IMR-90 (cell line): ENCODE measurements around the gene DUSP14. TPM values are rescaled to one million over a fixed set of nuclear protein-coding genes. Genes with fewer than 3 reads are reported as not detected.

Experiments used
- ATAC-seq: fragments of 200-7000 bp; cut with Tn5 transposase; 2 replicates; pipeline ENCODE4 v1.9.1; 2020; ENCODE audit warnings: low read depth, mild to moderate bottlenecking, moderate library complexity
- BruUV-seq: library from RNA; stranded (reverse); fragments of 400-500 nt; replicated peaks from 2 replicates; lab custom pipeline; 2021; lab: Mats Ljungman, UMichigan
- CTCF ChIA-PET: fragments of 300-600 bp; formaldehyde crosslinking; extraction: SDS; loops from one replicate; lab custom pipeline; 2021; ENCODE audit warnings: antibody characterized with exemption; lab: Yijun Ruan, JAX
- POLR2A ChIA-PET: fragments of 300-600 bp; sonication (Branson Sonifier 250); formaldehyde crosslinking; loops from one replicate; lab custom pipeline; 2022; ENCODE audit warnings: antibody characterized with exemption; ENCODE audit not compliant: unreplicated experiment; lab: Charles Lee
- DNase-seq: peaks from one replicate; pipeline ENCODE4 v3.0.0; 2013
- H2AFZ ChIP-seq: replicated peaks from 2 replicates; pipeline ENCODE3; 2013; ENCODE audit warnings: low read length, mild to moderate bottlenecking; ENCODE audit not compliant: poor library complexity
- H2AK5ac ChIP-seq: 2 replicates; pipeline ENCODE4 v1.6.1; 2013; ENCODE audit warnings: low read depth, low read length, inconsistent platforms
- H2AK9ac ChIP-seq: replicated peaks from 2 replicates; pipeline ENCODE3; 2013; ENCODE audit warnings: mild to moderate bottlenecking, low read depth, low read length, moderate library complexity; ENCODE audit not compliant: poor library complexity
- H2BK120ac ChIP-seq: 2 replicates; pipeline ENCODE4 v1.6.1; 2013; ENCODE audit warnings: low read depth, low read length, inconsistent platforms
- H2BK15ac ChIP-seq: 3 replicates; pipeline ENCODE4 v1.6.1; 2013; ENCODE audit warnings: low read depth, low read length, inconsistent platforms
- H2BK20ac ChIP-seq: 2 replicates; pipeline ENCODE4 v1.6.1; 2013; ENCODE audit warnings: low read depth, mild to moderate bottlenecking, inconsistent platforms, low read length, moderate library complexity
- H2BK5ac ChIP-seq: 2 replicates; pipeline ENCODE4 v1.6.1; 2013; ENCODE audit warnings: mild to moderate bottlenecking, low read depth, low read length, inconsistent platforms; ENCODE audit not compliant: poor library complexity, severe bottlenecking
- H3K14ac ChIP-seq: replicated peaks from 2 replicates; pipeline ENCODE4 v1.6.1; 2013; ENCODE audit warnings: low read depth, low read length, inconsistent platforms
- H3K18ac ChIP-seq: 2 replicates; pipeline ENCODE4 v1.6.1; 2013; ENCODE audit warnings: low read depth, low read length, control low read depth
- H3K23ac ChIP-seq: 2 replicates; pipeline ENCODE4 v1.6.1; 2013; ENCODE audit warnings: low read depth, low read length, inconsistent platforms
- H3K27ac ChIP-seq: 2 replicates; pipeline ENCODE4 v1.5.1; 2013; ENCODE audit warnings: mild to moderate bottlenecking, control low read depth, low read length; ENCODE audit not compliant: insufficient read depth
- H3K27me3 ChIP-seq: 2 replicates; pipeline ENCODE4 v1.6.1; 2013; ENCODE audit warnings: low read length; ENCODE audit not compliant: control insufficient read depth, insufficient read depth
- H3K36me3 ChIP-seq: 2 replicates; pipeline ENCODE4 v1.6.1; 2013; ENCODE audit warnings: low read length, mixed read lengths; ENCODE audit not compliant: control insufficient read depth, insufficient read depth
- H3K4ac ChIP-seq: 2 replicates; pipeline ENCODE4 v1.6.1; 2013; ENCODE audit warnings: low read depth, low read length, inconsistent platforms
- H3K4me1 ChIP-seq: 2 replicates; pipeline ENCODE4 v1.6.1; 2013; ENCODE audit warnings: low read length, mixed read lengths; ENCODE audit not compliant: control insufficient read depth, insufficient read depth
- H3K4me2 ChIP-seq: 2 replicates; pipeline ENCODE4 v1.6.1; 2013; ENCODE audit warnings: low read depth, mild to moderate bottlenecking, control low read depth, low read length, moderate library complexity
- H3K4me3 ChIP-seq: 2 replicates; pipeline ENCODE4 v1.5.1; 2013; ENCODE audit warnings: low read depth, mild to moderate bottlenecking, control low read depth, low read length, moderate library complexity; ENCODE audit not compliant: insufficient read depth
- H3K56ac ChIP-seq: 2 replicates; pipeline ENCODE4 v1.6.1; 2013; ENCODE audit warnings: low read length, inconsistent platforms; ENCODE audit not compliant: insufficient read depth; ENCODE audit errors: extremely low read depth
- H3K79me1 ChIP-seq, 2 experiments: 2 replicates each; pipeline ENCODE4 v1.6.1; 2013; ENCODE audit warnings: low read length in 2 of 2, inconsistent platforms in 1 of 2, low read depth in 1 of 2
- H3K9ac ChIP-seq: 2 replicates; pipeline ENCODE4 v1.6.1; 2013; ENCODE audit warnings: low read depth, low read length, control low read depth
- H3K9me1 ChIP-seq: 2 replicates; pipeline ENCODE4 v1.6.1; 2013; ENCODE audit warnings: low read length, inconsistent platforms; ENCODE audit not compliant: insufficient read depth
- H3K9me3 ChIP-seq: 2 replicates; pipeline ENCODE4 v1.6.1; 2013; ENCODE audit warnings: low read length; ENCODE audit not compliant: control insufficient read depth, insufficient read depth
- H4K20me1 ChIP-seq: 2 replicates; pipeline ENCODE4 v1.6.1; 2013; ENCODE audit warnings: low read length, inconsistent platforms; ENCODE audit not compliant: insufficient read depth
- H4K5ac ChIP-seq: 2 replicates; pipeline ENCODE4 v1.6.1; 2013; ENCODE audit warnings: mild to moderate bottlenecking, low read depth, low read length, control low read depth
- H4K8ac ChIP-seq, 2 experiments: 2 replicates each; pipeline ENCODE4 v1.6.1; 2013; ENCODE audit warnings: low read depth in 2 of 2, low read length in 2 of 2, control low read depth in 1 of 2, inconsistent platforms in 1 of 2
- H4K91ac ChIP-seq: 2 replicates; pipeline ENCODE4 v1.6.1; 2013; ENCODE audit warnings: low read depth, low read length, inconsistent platforms; ENCODE audit not compliant: insufficient read depth
- BHLHE40 ChIP-seq: fragments of 150-350 bp; IDR thresholded peaks from 2 replicates; pipeline ENCODE4 v1.6.1; 2016; ENCODE audit warnings: mild to moderate bottlenecking, low read depth, low read length
- CHD1 ChIP-seq: IDR thresholded peaks from 2 replicates; pipeline ENCODE4 v1.6.1; 2012; ENCODE audit warnings: low read depth, low read length, improper control_type of control experiment
- ELK1 ChIP-seq: fragments of 150-350 bp; IDR thresholded peaks from 2 replicates; pipeline ENCODE4 v1.6.1; 2016; ENCODE audit warnings: low read depth, mild to moderate bottlenecking, low read length, moderate library complexity, borderline replicate concordance
- FOS ChIP-seq: fragments of 150-350 bp; IDR thresholded peaks from 2 replicates; pipeline ENCODE4 v1.6.1; 2016; ENCODE audit warnings: low read depth, low read length
- MAFK ChIP-seq: IDR thresholded peaks from 2 replicates; pipeline ENCODE4 v1.6.1; 2012; ENCODE audit warnings: low read depth, low read length, improper control_type of control experiment
- MAZ ChIP-seq: IDR thresholded peaks from 2 replicates; pipeline ENCODE4 v1.6.1; 2012; ENCODE audit warnings: low read depth, mild to moderate bottlenecking, low read length, improper control_type of control experiment, moderate library complexity, borderline replicate concordance
- NFE2L2 ChIP-seq: fragments of 150-350 bp; IDR thresholded peaks from 2 replicates; pipeline ENCODE4 v1.6.1; 2016; ENCODE audit warnings: low read depth, mild to moderate bottlenecking, low read length
- RAD21 ChIP-seq: IDR thresholded peaks from 2 replicates; pipeline ENCODE4 v1.6.1; 2012; ENCODE audit warnings: low read length, improper control_type of control experiment
- RCOR1 ChIP-seq: IDR thresholded peaks from 2 replicates; pipeline ENCODE4 v1.6.1; 2012; ENCODE audit warnings: mild to moderate bottlenecking, low read length, improper control_type of control experiment; ENCODE audit not compliant: insufficient replicate concordance
- RFX5 ChIP-seq: IDR thresholded peaks from 2 replicates; pipeline ENCODE4 v1.8.0; 2012; ENCODE audit warnings: low read depth, mild to moderate bottlenecking, low read length, moderate library complexity
- USF2 ChIP-seq: fragments of 150-350 bp; IDR thresholded peaks from 2 replicates; pipeline ENCODE4 v1.6.1; 2017; ENCODE audit warnings: mild to moderate bottlenecking, antibody characterized with exemption, low read length, low read depth
- WGBS, 2 experiments: methylation state at CpG; one replicate each; pipeline versions ENCODE4 v1.1.5 to v1.1.7; 2013; ENCODE audit warnings: missing lambda C conversion rate in 2 of 2; ENCODE audit not compliant: insufficient read length in 1 of 2; ENCODE audit errors: extremely low coverage in 2 of 2; 5-methylcytosine and 5-hydroxymethylcytosine counted together
- dilution Hi-C: fragments of 300-500 bp; cut with HindIII; formaldehyde crosslinking; loops from one replicate; pipeline ENCODE4 v1.14.3; 2018; ENCODE audit warnings: low sequenced_read_pairs; ENCODE audit not compliant: unreplicated experiment
- in situ Hi-C: fragments of 300-500 bp; cut with MboI; formaldehyde crosslinking; loops from 3 replicates; pipeline ENCODE4 v1.14.3; 2019; ENCODE audit warnings: low sequenced_read_pairs, inconsistent platforms, mixed read lengths
- intact Hi-C: fragments of 100-400 bp; cut with micrococcal nuclease; formaldehyde crosslinking; loops from 2 replicates; pipeline ENCODE4 v1.10.0; 2022
- polyA plus RNA-seq, 3 experiments: library from polyadenylated mRNA; depleted of rRNA; stranded (reverse); fragments of >200 nt; gene quantifications; 2 replicates each; pipeline ENCODE4 v1.2.3, GENCODE V29; 2012; ENCODE audit warnings: low replicate concordance in 1 of 3
- total RNA-seq: library from RNA; depleted of rRNA; stranded (reverse); fragments of >200 nt; gene quantifications from 2 replicates; pipeline ENCODE4 v1.2.3, GENCODE V29; 2012

Gene DUSP14
- total and polyA plus RNA-seq, 2 of the 4 experiments (the other 2 are of a cell fraction) = 97.5 to 127 TPM

DNA sequence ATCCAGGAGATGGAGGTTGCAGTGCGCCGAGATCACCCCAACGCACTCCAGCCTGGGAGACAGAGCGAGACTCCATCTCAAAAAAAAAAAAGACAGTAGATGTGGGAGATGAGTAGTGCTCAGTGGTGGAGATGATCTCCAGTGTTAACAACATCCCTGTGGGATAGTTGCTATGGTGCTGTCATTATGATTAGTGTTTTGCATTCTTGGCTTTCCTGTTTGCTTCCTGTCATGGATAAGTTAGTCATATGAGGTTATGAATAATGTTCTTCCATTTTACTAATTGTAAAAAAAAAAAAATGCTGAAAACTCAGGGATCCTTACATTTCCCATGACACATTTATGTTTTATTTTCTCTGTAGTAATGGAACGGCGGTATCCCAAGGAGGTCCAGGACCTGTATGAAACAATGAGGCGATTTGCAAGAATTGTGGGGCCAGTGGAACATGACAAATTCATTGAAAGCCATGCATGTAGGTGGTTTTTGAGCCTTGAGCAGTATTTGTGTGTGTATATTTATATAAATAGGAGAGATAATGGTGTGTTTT is 24.5 kb upstream of the DUSP14 start:
- no TSS peak for BruUV-seq
- WGBS, 2 experiments = no CpG with 5 or more reads among the region's 7 CpGs

More for the DNA sequence above, 24.5 kb upstream of the DUSP14 start:
- Histone ChIP-seq H2BK5ac (no peak overlapping the region), H3K4me1 (no peaks in the 10 kb centered on the region), H2AK5ac (no peak overlapping the region), H3K4me2 (no peak overlapping the region), H2AFZ (no peak overlapping the region), H4K91ac (no peak overlapping the region), H4K5ac (no peak overlapping the region), H2BK20ac (no peak overlapping the region), H3K18ac (no peak overlapping the region), H2BK15ac (no peak overlapping the region), H3K4ac (no peak overlapping the region), H3K23ac (no peak overlapping the region), H3K56ac (no peak overlapping the region), H3K79me1 (peaks cover 3 to 5% of the 10 kb centered on the region in 2 experiments; a peak in 2 of 4 replicates), H3K36me3 (peaks cover 14% of the 10 kb centered on the region), H3K9ac (no peak overlapping the region), H4K20me1 (no peaks in the 10 kb centered on the region), H2BK120ac (no peak overlapping the region), H3K9me1 (peaks cover 5% of the 10 kb centered on the region; the same call in 1 of the 2 replicates), H4K8ac (no peak overlapping the region), H2AK9ac (no peak overlapping the region), H3K4me3 (no peak overlapping the region), H3K14ac (no peak overlapping the region), H3K27me3 (no peaks in the 10 kb centered on the region), H3K27ac (no peak overlapping the region), H3K9me3 (no peaks in the 10 kb centered on the region)
- peak; percentile 29; the same call in 1 of the 2 replicates for ATAC-seq
- CTCF ChIA-PET = interaction anchor here (0.6 kb wide), 1 partner anchor 14 kb away, joined by 3 read pairs; no protein-coding TSS in a partner anchor
- dilution Hi-C loops (no loop called here), in situ Hi-C loops (no loop called here), intact Hi-C loops (no loop called here)
- POLR2A ChIA-PET = no interaction called here
- TF ChIP-seq MAFK (no peak), RFX5 (no peak), ELK1 (no peak), BHLHE40 (no peak), CHD1 (no peak), RAD21 (no peak), NFE2L2 (no peak), MAZ (no peak), FOS (no peak), USF2 (no peak), RCOR1 (no peak)
- DNase-seq = peak; percentile 72
